Stimulated activated CD4-positive, alpha-beta T cell treated with anti-CD3 and anti-CD28 coated beads, Interleukin-1b, Interleukin-23, amount 100 ng/mL, for 1 hour (primary cell): ENCODE results near the gene REXO5.
"Not testable (repeated sequence)": the region's sequence is repeated elsewhere in the genome, so short reads cannot be mapped to it uniquely, and the experiment has no call there.

Source experiments
- DNase-seq, 2 donors: peaks; one replicate each; pipeline ENCODE4 v3.0.0-alpha.2; 2020; ENCODE audit warnings: low read depth in 2 of 2

REXO5 gene

GRCh38 chr16:20799599-20799998 is 6.7 kb upstream of the REXO5 start:
- DNase-seq = no peak

GRCh38 chr16:20801278-20801677 is 5.0 kb upstream of the REXO5 start:
- DNase-seq = no peak

GRCh38 chr16:20803192-20803560 is 3.2 kb upstream of the REXO5 start:
- DNase-seq = no peak

- no peak for DNase-seq
These were observed 2.6 kb upstream of the REXO5 start for GRCh38 chr16:20803561-20804214.

- DNase-seq = not testable (repeated sequence)
These were observed 601 bp upstream of the REXO5 start for GRCh38 chr16:20805684-20806167.

- no peak for DNase-seq
These were observed 1.5 kb downstream of the REXO5 start for GRCh38 chr16:20807862-20808261.

- no peak for DNase-seq
These were observed 5.6 kb downstream of the REXO5 start for GRCh38 chr16:20811889-20812439.

- no peak for DNase-seq
These were observed 6.2 kb downstream of the REXO5 start for GRCh38 chr16:20812510-20812909.

GRCh38 chr16:20814784-20815183 is 8.5 kb downstream of the REXO5 start:
- DNase-seq = no peak

- no peak for DNase-seq
These were observed 12.7 kb downstream of the REXO5 start for GRCh38 chr16:20818929-20819585.

- no peak for DNase-seq
These were observed 15.4 kb downstream of the REXO5 start for GRCh38 chr16:20821682-20822081.

- DNase-seq = no peak
These were observed 16.4 kb downstream of the REXO5 start for GRCh38 chr16:20822521-20823325.

- no peak for DNase-seq
These were observed 19.8 kb downstream of the REXO5 start for GRCh38 chr16:20826039-20826566.

GRCh38 chr16:20829536-20829935 is 23.2 kb downstream of the REXO5 start:
- DNase-seq = no peak

GRCh38 chr16:20830372-20830771 is 24.0 kb downstream of the REXO5 start:
- no peak for DNase-seq

- no peak for DNase-seq
These were observed 26.8 kb downstream of the REXO5 start for GRCh38 chr16:20833086-20833485.

- DNase-seq = no peak
These were observed 31.9 kb downstream of the REXO5 start for GRCh38 chr16:20838240-20838639.

- no peak for DNase-seq
These were observed 33.2 kb downstream of the REXO5 start for GRCh38 chr16:20839504-20839903.

- DNase-seq = no peak
These were observed 37.7 kb downstream of the REXO5 start for GRCh38 chr16:20844054-20844453.

GRCh38 chr16:20844588-20844987 is 38.3 kb downstream of the REXO5 start:
- DNase-seq = no peak

GRCh38 chr16:20846030-20846429 is 39.7 kb downstream of the REXO5 start:
- DNase-seq = no peak

GRCh38 chr16:20846551-20846950 is 40.2 kb downstream of the REXO5 start:
- no peak for DNase-seq
